Nephron (organoid): ENCODE results near the gene NR4A3.

Experiments used
- H3K27ac Mint-ChIP-seq, 3 experiments: 2 replicates each; pipeline ENCODE4 v1.8.0; 2020; ENCODE audit warnings: mixed read lengths in 3 of 3, mild to moderate bottlenecking in 2 of 3, moderate library complexity in 1 of 3
- H3K27me3 Mint-ChIP-seq: 2 replicates; pipeline ENCODE4 v1.8.0; 2021; ENCODE audit warnings: low read depth, mild to moderate bottlenecking, moderate library complexity, mixed read lengths
- H3K36me3 Mint-ChIP-seq: 2 replicates; pipeline ENCODE4 v1.8.0; 2020; ENCODE audit warnings: low read depth, mixed read lengths
- H3K4me1 Mint-ChIP-seq: 2 replicates; pipeline ENCODE4 v1.8.0; 2020; ENCODE audit warnings: mixed read lengths
- H3K4me3 Mint-ChIP-seq, 3 experiments: 2 replicates each; pipeline ENCODE4 v1.8.0; 2020; ENCODE audit warnings: mild to moderate bottlenecking in 3 of 3, mixed read lengths in 3 of 3, moderate library complexity in 2 of 3
- H3K9me3 Mint-ChIP-seq: 2 replicates; pipeline ENCODE4 v1.8.0; 2020; ENCODE audit warnings: mixed read lengths
- TF ChIP-seq, protein P1 (sequence below), 3 experiments: fragments of 200-600 bp; sonication (generic); IDR thresholded peaks; one replicate each; pipeline ENCODE4 v1.5.0; 2021; ENCODE audit warnings: antibody characterized with exemption in 3 of 3; ENCODE audit not compliant: unreplicated experiment in 3 of 3

NR4A3 gene

DNA sequence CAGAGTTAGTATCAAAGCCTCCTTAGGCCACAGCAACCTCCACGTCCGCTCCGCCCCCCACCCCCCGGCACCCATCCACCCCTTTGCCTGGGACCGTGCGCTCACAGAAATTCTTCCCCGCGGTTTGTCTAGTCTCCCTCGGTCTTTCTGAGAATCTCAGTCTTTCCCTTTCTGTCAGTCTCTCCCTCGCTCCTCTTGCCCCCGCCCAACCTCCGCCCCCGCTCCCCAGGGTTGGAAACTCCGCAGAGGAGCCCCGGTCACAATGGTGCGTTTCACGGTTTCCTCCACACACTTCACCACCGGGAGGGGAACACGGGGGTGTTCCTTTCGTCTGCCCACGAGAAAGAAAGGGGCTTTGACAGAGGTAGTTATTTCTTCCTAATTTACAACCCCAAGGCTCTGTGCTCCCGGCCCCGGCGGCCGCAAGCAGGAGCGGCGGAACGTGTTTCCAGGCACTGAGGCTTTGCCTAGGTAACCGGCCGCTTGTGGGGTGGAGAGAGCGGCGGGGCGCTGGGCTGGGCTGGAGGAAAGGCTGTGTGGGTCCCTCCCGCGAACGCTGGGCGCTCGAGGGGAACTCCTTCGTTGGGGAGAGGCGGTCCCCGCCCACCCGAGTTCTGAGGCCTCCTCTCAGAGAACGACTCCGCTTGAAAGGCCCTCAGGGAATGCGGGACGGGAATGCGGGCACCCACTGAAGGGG, 2.1 kb downstream of the NR4A3 start:
- Mint-ChIP-seq H3K4me3 (peak overlapping the region; percentile 85 to 89 (median 87)), H3K4me1 (peaks cover 18% of the 10 kb centered on the region), H3K27ac (no peak overlapping the region), H3K9me3 (no peaks in the 10 kb centered on the region), H3K27me3 (peaks cover 74% of the 10 kb centered on the region), H3K36me3 (peaks cover 5% of the 10 kb centered on the region)
- TF ChIP-seq, protein P1, sequence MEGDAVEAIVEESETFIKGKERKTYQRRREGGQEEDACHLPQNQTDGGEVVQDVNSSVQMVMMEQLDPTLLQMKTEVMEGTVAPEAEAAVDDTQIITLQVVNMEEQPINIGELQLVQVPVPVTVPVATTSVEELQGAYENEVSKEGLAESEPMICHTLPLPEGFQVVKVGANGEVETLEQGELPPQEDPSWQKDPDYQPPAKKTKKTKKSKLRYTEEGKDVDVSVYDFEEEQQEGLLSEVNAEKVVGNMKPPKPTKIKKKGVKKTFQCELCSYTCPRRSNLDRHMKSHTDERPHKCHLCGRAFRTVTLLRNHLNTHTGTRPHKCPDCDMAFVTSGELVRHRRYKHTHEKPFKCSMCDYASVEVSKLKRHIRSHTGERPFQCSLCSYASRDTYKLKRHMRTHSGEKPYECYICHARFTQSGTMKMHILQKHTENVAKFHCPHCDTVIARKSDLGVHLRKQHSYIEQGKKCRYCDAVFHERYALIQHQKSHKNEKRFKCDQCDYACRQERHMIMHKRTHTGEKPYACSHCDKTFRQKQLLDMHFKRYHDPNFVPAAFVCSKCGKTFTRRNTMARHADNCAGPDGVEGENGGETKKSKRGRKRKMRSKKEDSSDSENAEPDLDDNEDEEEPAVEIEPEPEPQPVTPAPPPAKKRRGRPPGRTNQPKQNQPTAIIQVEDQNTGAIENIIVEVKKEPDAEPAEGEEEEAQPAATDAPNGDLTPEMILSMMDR (IDR thresholded peaks at IDR 0.05; ENCODE audit: unreplicated experiment in 3 of 3) = no peak

DNA sequence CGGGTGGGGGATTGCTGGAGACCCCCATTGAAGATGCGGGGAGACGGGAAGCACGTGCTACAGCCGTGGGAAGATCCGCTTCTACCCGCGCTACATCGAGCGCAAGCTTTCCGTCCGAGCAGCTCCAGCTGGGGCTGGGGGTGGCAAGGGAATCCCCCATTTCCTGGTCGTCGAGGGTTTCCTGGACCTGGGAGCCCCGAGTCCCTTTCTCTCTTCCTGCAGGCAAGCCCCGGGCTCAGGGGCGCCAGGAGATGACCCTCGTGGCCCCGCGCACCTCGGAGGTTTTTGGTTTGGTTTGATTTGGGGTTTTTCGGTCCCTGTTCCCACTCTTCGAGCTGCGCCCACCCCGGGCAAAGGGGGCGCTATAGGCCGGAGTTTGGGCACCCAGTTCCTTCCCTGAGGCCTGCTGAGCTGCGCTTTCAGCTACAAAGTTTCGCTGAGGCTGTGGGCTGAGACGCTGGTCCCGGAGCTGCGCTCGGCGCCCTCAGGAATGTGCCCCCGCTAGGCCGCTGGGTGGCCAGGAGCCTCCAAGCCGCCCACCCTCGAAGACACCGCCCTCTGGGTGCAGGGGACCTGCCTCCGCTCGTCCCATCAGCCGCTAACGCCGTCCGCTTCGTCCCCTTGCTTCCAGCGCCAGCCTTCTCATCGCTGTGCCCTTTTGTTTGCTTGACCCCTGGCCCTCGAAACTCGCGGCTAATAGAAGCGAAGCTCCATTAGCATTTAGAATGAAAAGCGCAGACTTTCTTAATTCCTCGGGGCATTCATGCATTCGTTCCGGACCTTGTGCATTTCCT, 2.9 kb downstream of the NR4A3 start:
- no peaks in the 10 kb centered on the region for H3K9me3 Mint-ChIP-seq
- H3K27me3 Mint-ChIP-seq = peaks cover 82% of the 10 kb centered on the region
- TF ChIP-seq, protein P1 (IDR thresholded peaks at IDR 0.05; ENCODE audit: unreplicated experiment in 3 of 3) = peak; percentile 28 to 44 (median 43)
- H3K4me3 Mint-ChIP-seq = peak overlapping the region; percentile 85 to 89 (median 87)
- H3K36me3 Mint-ChIP-seq = peaks cover 10% of the 10 kb centered on the region
- peak overlapping the region in 1 of 3 experiments; percentile 21 for H3K27ac Mint-ChIP-seq
- peaks cover 25% of the 10 kb centered on the region for H3K4me1 Mint-ChIP-seq

DNA sequence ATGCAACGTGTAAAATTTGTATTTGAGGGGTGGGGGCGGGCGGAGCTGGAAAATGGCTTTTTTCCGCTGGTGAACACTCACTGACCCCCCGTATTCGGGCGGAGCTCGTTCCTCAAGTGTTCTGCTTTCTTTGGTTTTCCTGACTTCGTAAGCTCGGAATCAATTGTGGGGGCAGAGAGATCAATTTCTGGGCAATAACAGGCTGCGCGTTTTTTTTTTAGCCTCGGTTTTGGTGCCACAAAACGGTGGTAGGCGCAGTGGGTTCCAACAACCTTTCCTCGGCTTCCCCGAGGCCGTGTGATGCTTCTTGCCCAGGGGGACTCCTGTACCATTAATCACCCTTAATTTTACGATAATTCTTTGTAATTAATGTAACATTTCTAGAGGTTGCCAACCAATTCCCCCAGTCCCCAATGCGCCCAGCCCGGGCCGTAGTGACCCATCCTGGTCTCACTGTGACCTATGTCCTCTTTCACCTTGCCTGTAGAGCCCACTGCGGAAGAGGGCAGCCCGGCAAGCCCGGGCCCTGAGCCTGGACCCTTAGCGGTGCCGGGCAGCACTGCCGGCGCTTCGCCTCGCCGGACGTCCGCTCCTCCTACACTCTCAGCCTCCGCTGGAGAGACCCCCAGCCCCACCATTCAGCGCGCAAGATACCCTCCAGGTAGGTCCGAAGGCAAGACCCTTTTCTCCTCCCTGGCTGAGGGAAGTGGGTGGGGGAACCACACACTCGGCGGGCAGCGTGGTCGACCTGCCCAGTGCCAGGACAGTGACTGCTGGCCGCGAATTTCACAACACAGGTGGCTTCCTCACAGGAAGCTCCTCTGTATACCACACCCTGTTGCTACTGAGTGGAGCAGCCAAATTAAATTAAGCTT, 3.7 kb downstream of the NR4A3 start:
- H3K4me1 Mint-ChIP-seq = peaks cover 25% of the 10 kb centered on the region

DNA sequence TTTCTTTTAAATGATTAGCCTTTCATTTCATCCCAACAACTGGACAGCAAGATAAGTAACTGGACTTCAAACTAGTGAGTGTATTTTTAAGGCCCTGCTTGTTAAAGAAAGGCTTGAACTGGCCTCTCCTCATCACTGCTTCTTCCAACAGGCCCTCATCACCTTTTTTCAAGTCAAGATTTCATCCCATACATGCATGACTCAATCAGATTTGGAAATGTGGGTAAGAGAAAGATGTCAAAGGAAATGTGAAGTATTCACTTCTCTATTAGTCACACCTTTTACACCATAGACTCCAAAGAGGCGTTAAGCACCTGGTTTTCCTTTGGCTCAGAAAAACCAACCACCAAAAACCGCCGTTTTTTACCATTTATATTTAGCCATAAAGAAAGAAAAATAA, 4.9 kb downstream of the NR4A3 start:
- Mint-ChIP-seq H3K36me3 (peaks cover 10% of the 10 kb centered on the region), H3K27me3 (peaks cover 97% of the 10 kb centered on the region)
- TF ChIP-seq, protein P1 (IDR thresholded peaks at IDR 0.05; ENCODE audit: unreplicated experiment in 3 of 3) = no peak

More for the DNA sequence above, 3.7 kb downstream of the NR4A3 start:
- no peaks in the 10 kb centered on the region for H3K9me3 Mint-ChIP-seq
- H3K4me3 Mint-ChIP-seq = peak overlapping the region; percentile 79 to 86 (median 85)
- H3K27me3 Mint-ChIP-seq = peaks cover 85% of the 10 kb centered on the region
- peak overlapping the region in 1 of 3 experiments; percentile 21 for H3K27ac Mint-ChIP-seq
- H3K36me3 Mint-ChIP-seq = peaks cover 10% of the 10 kb centered on the region
- TF ChIP-seq, protein P1 (IDR thresholded peaks at IDR 0.05; ENCODE audit: unreplicated experiment in 3 of 3) = no peak

DNA sequence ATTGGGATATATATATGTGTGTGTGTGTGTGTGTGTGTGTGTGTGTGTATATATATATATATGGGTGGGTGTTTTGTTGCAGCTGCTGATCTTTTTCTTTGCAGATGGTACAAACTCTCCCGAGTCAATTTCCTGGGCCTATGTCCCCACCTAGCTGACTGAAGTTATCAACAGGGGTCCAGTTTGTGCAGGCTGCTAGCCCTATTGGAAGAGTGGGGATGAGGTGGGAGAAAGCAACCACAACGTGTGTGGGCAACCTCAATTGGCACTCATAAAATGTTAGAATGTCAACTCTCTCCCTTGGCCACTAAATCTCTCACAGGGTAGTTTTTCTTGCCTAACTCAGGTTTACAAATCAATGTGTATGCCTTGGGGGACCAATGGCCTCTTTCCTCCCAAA, 5.6 kb downstream of the NR4A3 start:
- no peak overlapping the region for H3K27ac Mint-ChIP-seq
- H3K4me3 Mint-ChIP-seq = no peak overlapping the region
- peaks cover 97% of the 10 kb centered on the region for H3K27me3 Mint-ChIP-seq

More for the DNA sequence above, 4.9 kb downstream of the NR4A3 start:
- H3K4me3 Mint-ChIP-seq = no peak overlapping the region
- H3K27ac Mint-ChIP-seq = no peak overlapping the region
- no peaks in the 10 kb centered on the region for H3K9me3 Mint-ChIP-seq
- H3K4me1 Mint-ChIP-seq = peaks cover 25% of the 10 kb centered on the region

More for the DNA sequence above, 5.6 kb downstream of the NR4A3 start:
- H3K9me3 Mint-ChIP-seq = no peaks in the 10 kb centered on the region
- H3K36me3 Mint-ChIP-seq = peaks cover 10% of the 10 kb centered on the region
- peaks cover 25% of the 10 kb centered on the region for H3K4me1 Mint-ChIP-seq
- TF ChIP-seq, protein P1 (IDR thresholded peaks at IDR 0.05; ENCODE audit: unreplicated experiment in 3 of 3) = no peak
